HepG2 (cell line): ENCODE results near the gene VPS13D. TPM values are rescaled to one million over a fixed set of nuclear protein-coding genes. Genes with fewer than 3 reads are reported as not detected.
A peak's percentile ranks its signal among the peaks of the same experiment; 100 is the strongest.

ENCODE experiments used
- ARID3A ChIP-seq: IDR thresholded peaks from 2 replicates; pipeline ENCODE4 v1.6.1; 2012; ENCODE audit warnings: low read depth, low read length, improper control_type of control experiment
- ATF2 ChIP-seq: sonication (generic); formaldehyde crosslinking; IDR thresholded peaks from 2 replicates; pipeline ENCODE4 v1.4.0; 2020; ENCODE audit warnings: missing genetic modification reagents
- CC2D1A ChIP-seq: sonication (generic); formaldehyde crosslinking; IDR thresholded peaks from 2 replicates; pipeline ENCODE4 v1.8.1; 2023; ENCODE audit warnings: mild to moderate bottlenecking, missing genetic modification reagents
- E2F1 ChIP-seq: sonication (generic); formaldehyde crosslinking; IDR thresholded peaks from 2 replicates; pipeline ENCODE4 v1.5.0; 2020; ENCODE audit warnings: missing genetic modification reagents
- FOXP1 ChIP-seq, 2 experiments: fragments of 450-650 bp in 1 of 2; IDR thresholded peaks; 2 replicates each; pipeline ENCODE4 v1.6.1; 2017 to 2018; ENCODE audit warnings: antibody characterized with exemption in 1 of 2
- GATA4 ChIP-seq: sonication (generic); IDR thresholded peaks from 2 replicates; pipeline ENCODE4 v1.6.1; 2016; ENCODE audit warnings: antibody characterized with exemption, low read depth, borderline replicate concordance
- HOXA9 ChIP-seq: sonication (generic); formaldehyde crosslinking; IDR thresholded peaks from 2 replicates; pipeline ENCODE4 v1.8.1; 2022; ENCODE audit warnings: missing genetic modification reagents, mild to moderate bottlenecking, moderate library complexity, borderline replicate concordance
- PRPF4 ChIP-seq: fragments of 200-400 bp; formaldehyde crosslinking; IDR thresholded peaks from 2 replicates; pipeline ENCODE4 v1.6.1; 2016; ENCODE audit warnings: low read length, low read depth; ENCODE audit not compliant: poor library complexity, severe bottlenecking
- SAP130 ChIP-seq: IDR thresholded peaks from 2 replicates; pipeline ENCODE4 v1.6.1; 2016; ENCODE audit warnings: low read depth
- TCF7 ChIP-seq: sonication (generic); IDR thresholded peaks from 2 replicates; pipeline ENCODE4 v1.6.1; 2016; ENCODE audit warnings: antibody characterized with exemption, low read depth
- ZKSCAN5 ChIP-seq: sonication (generic); formaldehyde crosslinking; IDR thresholded peaks from 2 replicates; pipeline ENCODE4 v1.5.1; 2020; ENCODE audit warnings: mild to moderate bottlenecking, missing genetic modification reagents
- ZNF234 ChIP-seq: sonication (generic); formaldehyde crosslinking; conservative IDR thresholded peaks from 2 replicates; pipeline ENCODE4 v1.5.1; 2020; ENCODE audit warnings: mild to moderate bottlenecking, missing genetic modification reagents
- ZNF274 ChIP-seq: sonication (generic); formaldehyde crosslinking; IDR thresholded peaks from 2 replicates; pipeline ENCODE4 v1.5.1; 2020; ENCODE audit warnings: mild to moderate bottlenecking, missing genetic modification reagents
- ZNF281 ChIP-seq: sonication (generic); formaldehyde crosslinking; IDR thresholded peaks from 2 replicates; pipeline ENCODE4 v1.4.0; 2020; ENCODE audit warnings: missing genetic modification reagents, borderline replicate concordance
- ZNF337 ChIP-seq: sonication (generic); formaldehyde crosslinking; IDR thresholded peaks from 2 replicates; pipeline ENCODE4 v1.5.1; 2020; ENCODE audit warnings: missing genetic modification reagents, low read depth, mild to moderate bottlenecking, borderline replicate concordance
- ZNF543 ChIP-seq: sonication (generic); formaldehyde crosslinking; IDR thresholded peaks from 2 replicates; pipeline ENCODE4 v1.4.0; 2020; ENCODE audit warnings: mild to moderate bottlenecking, missing genetic modification reagents
- ZNF605 ChIP-seq: sonication (generic); formaldehyde crosslinking; IDR thresholded peaks from 2 replicates; pipeline ENCODE4 v1.8.0; 2022; ENCODE audit warnings: mild to moderate bottlenecking, missing genetic modification reagents
- polyA plus RNA-seq, 8 experiments: library from polyadenylated mRNA; depleted of rRNA in 3 of 8; stranded (reverse) in 7 of 8; unstranded in 1 of 8; fragments of >200 nt; fragmentation: Illumina TruSeq in 4 of 8; extraction: Trizol in 4 of 8; gene quantifications; 2 replicates each; pipeline versions ENCODE4 v1.2.1 to v1.2.3, GENCODE V29; 2011 to 2016; ENCODE audit warnings: low read depth in 4 of 8, missing spikeins in 1 of 8, mixed read lengths in 1 of 8; ENCODE audit not compliant: insufficient read depth in 1 of 8
- total RNA-seq, 5 experiments: library from RNA; depleted of rRNA; stranded (reverse); fragments of >200 nt; fragmentation: Illumina TruSeq; extraction: Trizol; gene quantifications; 2 replicates each; pipeline ENCODE4 v1.2.3, GENCODE V29; 2016; ENCODE audit warnings: low read depth in 1 of 5
- TF ChIP-seq, protein P1 (sequence below): sonication (generic); formaldehyde crosslinking; IDR thresholded peaks from 2 replicates; pipeline ENCODE4 v1.4.0; 2020; ENCODE audit warnings: missing genetic modification reagents, borderline replicate concordance

Gene VPS13D
- total and polyA plus RNA-seq, 2 of the 13 experiments (the other 11 are each of a cell fraction or from before 2014, with no cell fraction given): 8.6 to 13.9 TPM

- TF ChIP-seq ARID3A (no peak), ZKSCAN5 (no peak), FOXP1 (IDR thresholded peaks at IDR 0.05) (no peak), FOXP1 (CRISPR knock-in tag; IDR thresholded peaks at IDR 0.05) (no peak), HOXA9 (CRISPR knock-in tag) (no peak), PRPF4 (no peak), SAP130 (CRISPR knock-in tag) (peak; percentile 37), ATF2 (CRISPR knock-in tag) (no peak), CC2D1A (CRISPR knock-in tag) (no peak), ZNF281 (CRISPR knock-in tag) (no peak), TCF7 (0 out of 2 replicates have a peak, but pooled peaks have one; percentile 12), ZNF337 (CRISPR knock-in tag) (no peak), GATA4 (peak; percentile 8; the same call in 1 of the 2 replicates), E2F1 (no peak), ZNF274 (CRISPR knock-in tag) (no peak), ZNF234 (CRISPR knock-in tag) (no peak), ZNF543 (CRISPR knock-in tag) (0 out of 2 replicates have a peak, but pooled peaks have one; percentile 30), ZNF605 (CRISPR knock-in tag) (0 out of 2 replicates have a peak, but pooled peaks have one; percentile 4)
- TF ChIP-seq, protein P1, sequence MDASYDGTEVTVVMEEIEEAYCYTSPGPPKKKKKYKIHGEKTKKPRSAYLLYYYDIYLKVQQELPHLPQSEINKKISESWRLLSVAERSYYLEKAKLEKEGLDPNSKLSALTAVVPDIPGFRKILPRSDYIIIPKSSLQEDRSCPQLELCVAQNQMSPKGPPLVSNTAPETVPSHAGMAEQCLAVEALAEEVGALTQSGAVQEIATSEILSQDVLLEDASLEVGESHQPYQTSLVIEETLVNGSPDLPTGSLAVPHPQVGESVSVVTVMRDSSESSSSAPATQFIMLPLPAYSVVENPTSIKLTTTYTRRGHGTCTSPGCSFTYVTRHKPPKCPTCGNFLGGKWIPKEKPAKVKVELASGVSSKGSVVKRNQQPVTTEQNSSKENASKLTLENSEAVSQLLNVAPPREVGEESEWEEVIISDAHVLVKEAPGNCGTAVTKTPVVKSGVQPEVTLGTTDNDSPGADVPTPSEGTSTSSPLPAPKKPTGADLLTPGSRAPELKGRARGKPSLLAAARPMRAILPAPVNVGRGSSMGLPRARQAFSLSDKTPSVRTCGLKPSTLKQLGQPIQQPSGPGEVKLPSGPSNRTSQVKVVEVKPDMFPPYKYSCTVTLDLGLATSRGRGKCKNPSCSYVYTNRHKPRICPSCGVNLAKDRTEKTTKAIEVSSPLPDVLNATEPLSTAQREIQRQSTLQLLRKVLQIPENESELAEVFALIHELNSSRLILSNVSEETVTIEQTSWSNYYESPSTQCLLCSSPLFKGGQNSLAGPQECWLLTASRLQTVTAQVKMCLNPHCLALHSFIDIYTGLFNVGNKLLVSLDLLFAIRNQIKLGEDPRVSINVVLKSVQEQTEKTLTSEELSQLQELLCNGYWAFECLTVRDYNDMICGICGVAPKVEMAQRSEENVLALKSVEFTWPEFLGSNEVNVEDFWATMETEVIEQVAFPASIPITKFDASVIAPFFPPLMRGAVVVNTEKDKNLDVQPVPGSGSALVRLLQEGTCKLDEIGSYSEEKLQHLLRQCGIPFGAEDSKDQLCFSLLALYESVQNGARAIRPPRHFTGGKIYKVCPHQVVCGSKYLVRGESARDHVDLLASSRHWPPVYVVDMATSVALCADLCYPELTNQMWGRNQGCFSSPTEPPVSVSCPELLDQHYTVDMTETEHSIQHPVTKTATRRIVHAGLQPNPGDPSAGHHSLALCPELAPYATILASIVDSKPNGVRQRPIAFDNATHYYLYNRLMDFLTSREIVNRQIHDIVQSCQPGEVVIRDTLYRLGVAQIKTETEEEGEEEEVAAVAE: no peak
These were observed 245.7 kb downstream of the VPS13D start (continued) for GRCh38 chr1:12475530-12475934.
